ENCODE data around the gene C20orf173.
"Not testable (repeated sequence)": the region's sequence is repeated elsewhere in the genome, so short reads cannot be mapped to it uniquely, and the experiment has no call there.

The C20orf173 gene

GRCh38 chr20:35529552-35529951 is at the start of gene C20orf173:
Gene C20orf173 (minus strand): TSS chr20:35529652. CDS start chr20:35529373, 279 bp downstream.
- no peak for DNase-seq

- DNase-seq: no peak
These were observed 49.7 kb upstream of the C20orf173 start for GRCh38 chr20:35579196-35579595.

GRCh38 chr20:35578469-35578868 is 49.0 kb upstream of the C20orf173 start:
- DNase-seq: no peak

GRCh38 chr20:35576816-35577215 is 47.4 kb upstream of the C20orf173 start:
- DNase-seq: no peak

- no peak for DNase-seq
These were observed 46.5 kb upstream of the C20orf173 start for GRCh38 chr20:35575958-35576357.

- no peak for DNase-seq
These were observed 43.4 kb upstream of the C20orf173 start for GRCh38 chr20:35572838-35573237.

GRCh38 chr20:35571555-35571954 is 42.1 kb upstream of the C20orf173 start:
- DNase-seq: no peak

- no peak for DNase-seq
These were observed 39.2 kb upstream of the C20orf173 start for GRCh38 chr20:35568645-35569044.

GRCh38 chr20:35564905-35565304 is 35.5 kb upstream of the C20orf173 start:
- DNase-seq: no peak

GRCh38 chr20:35563834-35564233 is 34.4 kb upstream of the C20orf173 start:
- no peak for DNase-seq

GRCh38 chr20:35562541-35563110 is 33.2 kb upstream of the C20orf173 start:
- DNase-seq: no peak

GRCh38 chr20:35561671-35562070 is 32.2 kb upstream of the C20orf173 start:
- no peak for DNase-seq

- DNase-seq: peak; percentile 74
These were observed 31.8 kb upstream of the C20orf173 start for GRCh38 chr20:35561268-35561667.

- no peak for DNase-seq
These were observed 31.1 kb upstream of the C20orf173 start for GRCh38 chr20:35560541-35560940.

GRCh38 chr20:35560105-35560511 is 30.7 kb upstream of the C20orf173 start:
- DNase-seq: no peak

GRCh38 chr20:35559042-35559693 is 29.7 kb upstream of the C20orf173 start:
- no peak for DNase-seq

GRCh38 chr20:35558451-35558850 is 29.0 kb upstream of the C20orf173 start:
- DNase-seq: no peak

- DNase-seq: no peak
These were observed 27.4 kb upstream of the C20orf173 start for GRCh38 chr20:35556871-35557270.

- no peak for DNase-seq
These were observed 26.6 kb upstream of the C20orf173 start for GRCh38 chr20:35555951-35556645.

- not testable (repeated sequence) for DNase-seq
These were observed 26.0 kb upstream of the C20orf173 start for GRCh38 chr20:35555461-35555860.

GRCh38 chr20:35552914-35553313 is 23.5 kb upstream of the C20orf173 start:
- no peak for DNase-seq

- DNase-seq: no peak
These were observed 22.1 kb upstream of the C20orf173 start for GRCh38 chr20:35551503-35551902.

- DNase-seq: peak; percentile 71
These were observed 17.9 kb upstream of the C20orf173 start for GRCh38 chr20:35547329-35547728.

- DNase-seq: no peak
These were observed 16.7 kb upstream of the C20orf173 start for GRCh38 chr20:35546127-35546526.

Measured in NCI-H524 treated with DMSO at 0.1 percent for 48 hours (cell line).